Sigmoid colon (tissue), 7 donors: ENCODE data around the gene RASSF8. TPM values are rescaled to one million over a fixed set of nuclear protein-coding genes. Genes with fewer than 3 reads are reported as not detected.

Experiments used
- DNase-seq: peaks from one replicate; pipeline ENCODE4 v3.0.0-alpha.2; 2019
- H3K27ac ChIP-seq, 4 donors: fragments of 200-600 bp; sonication (generic); one replicate each; pipeline ENCODE4 v1.5.1; 2016 to 2019; ENCODE audit warnings: mild to moderate bottlenecking in 1 of 4
- H3K27me3 ChIP-seq, 3 donors: fragments of 200-600 bp; sonication (generic); one replicate each; pipeline ENCODE4 v1.5.1; 2019; ENCODE audit warnings: mild to moderate bottlenecking in 1 of 3
- H3K36me3 ChIP-seq, 4 donors: fragments of 200-600 bp; sonication (generic); one replicate each; pipeline ENCODE4 v1.5.1; 2016 to 2019
- H3K4me1 ChIP-seq, 4 donors: fragments of 200-600 bp; sonication (generic); one replicate each; pipeline ENCODE4 v1.5.1; 2017 to 2019
- H3K4me3 ChIP-seq, 4 donors: fragments of 200-600 bp; sonication (generic); one replicate each; pipeline ENCODE4 v1.5.1; 2017 to 2019; ENCODE audit warnings: mild to moderate bottlenecking in 2 of 4, moderate library complexity in 1 of 4
- H3K9me3 ChIP-seq, 4 donors: fragments of 200-600 bp in 3 of 4; sonication (generic) in 3 of 4; one replicate each; pipeline versions ENCODE4 v1.5.1 to v1.6.1; 2013 to 2019
- CTCF ChIP-seq, 4 experiments: fragments of 450-650 bp in 3 of 4; fragments of 200-600 bp in 1 of 4; IDR thresholded peaks; one replicate each; pipeline ENCODE4 v1.5.1; 2016 to 2019; ENCODE audit warnings: antibody characterized with exemption in 4 of 4, mild to moderate bottlenecking in 3 of 4, moderate library complexity in 2 of 4
- EP300 ChIP-seq, 4 donors: sonication (generic); formaldehyde crosslinking; IDR thresholded peaks; one replicate each; pipeline ENCODE4 v1.6.1; 2017; ENCODE audit warnings: antibody characterized with exemption in 4 of 4
- POLR2A ChIP-seq, 2 donors: fragments of 450-650 bp; IDR thresholded peaks; one replicate each; pipeline ENCODE4 v1.6.1; 2016; ENCODE audit warnings: antibody characterized with exemption in 2 of 2, mild to moderate bottlenecking in 2 of 2, moderate library complexity in 2 of 2
- POLR2AphosphoS5 ChIP-seq, 4 donors: sonication (generic); formaldehyde crosslinking; IDR thresholded peaks; one replicate each; pipeline ENCODE4 v1.6.1; 2017; ENCODE audit warnings: antibody characterized with exemption in 4 of 4
- WGBS, 2 donors: extraction: QIAGEN DNeasy Blood & Tissue Kit; methylation state at CpG; one replicate each; pipeline ENCODE4 v1.1.7; 2013; 5-methylcytosine and 5-hydroxymethylcytosine counted together
- intact Hi-C: fragments of 100-400 bp; cut with DNase I; formaldehyde crosslinking; loops from one replicate; pipeline ENCODE4 v1.15.1; 2023
- polyA plus RNA-seq, 3 donors: library from polyadenylated mRNA; stranded (reverse); fragments of 200-250 nt; gene quantifications; one replicate each; pipeline ENCODE4 v1.2.3, GENCODE V29; 2013
- total RNA-seq, 4 donors: library from RNA; depleted of rRNA; stranded (reverse); fragments of >200 nt; gene quantifications; one replicate each; pipeline ENCODE4 v1.1.0, GENCODE V29; 2016
- donor health status: healthy with polysubstance abuse.
- donor health status: Bipolar disorder and iron deficiency.
- donor health status: healthy.

The RASSF8 gene
- total and polyA plus RNA-seq, 7 donors: 0.92 to 109 (median 74.0) TPM

- Histone ChIP-seq H3K27ac (no peak overlapping the region), H3K27me3 (no peaks in the 10 kb centered on the region), H3K36me3 (no peaks in the 10 kb centered on the region), H3K9me3 (no peaks in the 10 kb centered on the region), H3K4me3 (no peak overlapping the region), H3K4me1 (peaks cover 0 to 7% (median 0%) of the 10 kb centered on the region in 4 donors)
- no peak for DNase-seq
- intact Hi-C loops: no loop called here
- 95 to 96% methylated on average over 3 of the region's 3 CpGs for WGBS, 2 donors
- TF ChIP-seq CTCF (IDR thresholded peaks at IDR 0.05) (no peak), POLR2A (IDR thresholded peaks at IDR 0.05) (no peak), POLR2AphosphoS5 (IDR thresholded peaks at IDR 0.05) (no peak), EP300 (IDR thresholded peaks at IDR 0.05) (no peak)
Observed at GRCh38 chr12:26062006-26062405, 103.5 kb downstream of the RASSF8 start.

- no peaks in the 10 kb centered on the region for H3K9me3 ChIP-seq
- TF ChIP-seq EP300 (IDR thresholded peaks at IDR 0.05) (no peak), POLR2AphosphoS5 (IDR thresholded peaks at IDR 0.05) (no peak), CTCF (IDR thresholded peaks at IDR 0.05) (no peak), POLR2A (IDR thresholded peaks at IDR 0.05) (no peak)
- H3K4me1 ChIP-seq: peaks cover 0 to 7% (median 0%) of the 10 kb centered on the region in 4 donors
- 72 to 73% methylated on average over 4 of the region's 4 CpGs for WGBS, 2 donors
- DNase-seq: no peak
- H3K27me3 ChIP-seq: no peaks in the 10 kb centered on the region
- no peak overlapping the region for H3K27ac ChIP-seq
- no peak overlapping the region for H3K4me3 ChIP-seq
- intact Hi-C loops: no loop called here
- peaks cover 0 to 3% (median 0%) of the 10 kb centered on the region in 4 donors for H3K36me3 ChIP-seq
Observed at GRCh38 chr12:26062566-26062965, 104.1 kb downstream of the RASSF8 start.

GRCh38 chr12:26065451-26065850, 107.0 kb downstream of the RASSF8 start:
- 95% methylated on average over 5 of the region's 5 CpGs for WGBS, 2 donors
- intact Hi-C loops: no loop called here
- Histone ChIP-seq H3K27ac (no peak overlapping the region), H3K4me1 (no peaks in the 10 kb centered on the region), H3K27me3 (no peaks in the 10 kb centered on the region), H3K4me3 (no peak overlapping the region), H3K36me3 (peaks cover 0 to 22% (median 0%) of the 10 kb centered on the region in 4 donors), H3K9me3 (no peaks in the 10 kb centered on the region)
- no peak for TF ChIP-seq EP300 (IDR thresholded peaks at IDR 0.05)
- TF ChIP-seq POLR2AphosphoS5 (IDR thresholded peaks at IDR 0.05): no peak
- no peak for TF ChIP-seq CTCF (IDR thresholded peaks at IDR 0.05)
- no peak for TF ChIP-seq POLR2A (IDR thresholded peaks at IDR 0.05)
- DNase-seq: no peak

GRCh38 chr12:26068503-26068902, 110.0 kb downstream of the RASSF8 start:
- H3K9me3 ChIP-seq: no peaks in the 10 kb centered on the region
- WGBS, 2 donors: 90 to 92% methylated on average over 4 of the region's 4 CpGs
- peaks cover 0 to 22% (median 0%) of the 10 kb centered on the region in 4 donors for H3K36me3 ChIP-seq
- H3K27me3 ChIP-seq: no peaks in the 10 kb centered on the region
- no peak overlapping the region for H3K27ac ChIP-seq
- no peaks in the 10 kb centered on the region for H3K4me1 ChIP-seq
- H3K4me3 ChIP-seq: no peak overlapping the region
- no peak for DNase-seq
- intact Hi-C loops: no loop called here
- TF ChIP-seq EP300 (IDR thresholded peaks at IDR 0.05): no peak
- TF ChIP-seq POLR2A (IDR thresholded peaks at IDR 0.05): no peak
- TF ChIP-seq CTCF (IDR thresholded peaks at IDR 0.05): no peak
- TF ChIP-seq POLR2AphosphoS5 (IDR thresholded peaks at IDR 0.05): no peak

- no peak for TF ChIP-seq EP300 (IDR thresholded peaks at IDR 0.05)
- no peak for TF ChIP-seq CTCF (IDR thresholded peaks at IDR 0.05)
- no peak for TF ChIP-seq POLR2AphosphoS5 (IDR thresholded peaks at IDR 0.05)
- no peak for TF ChIP-seq POLR2A (IDR thresholded peaks at IDR 0.05)
- H3K4me1 ChIP-seq: no peaks in the 10 kb centered on the region
- peaks cover 0 to 22% (median 0%) of the 10 kb centered on the region in 4 donors for H3K36me3 ChIP-seq
- no peak overlapping the region for H3K27ac ChIP-seq
- DNase-seq: no peak
- intact Hi-C loops: no loop called here
- no peaks in the 10 kb centered on the region for H3K9me3 ChIP-seq
- no peaks in the 10 kb centered on the region for H3K27me3 ChIP-seq
- no peak overlapping the region for H3K4me3 ChIP-seq
Observed at GRCh38 chr12:26069796-26070195, 111.3 kb downstream of the RASSF8 start.
